Stimulated activated CD8-positive, alpha-beta memory T cell treated with anti-CD3 and anti-CD28 coated beads, Interleukin-15, amount 100 ng/mL, for 1 hour (primary cell): ENCODE data around the gene ZBP1.

Experiments
- DNase-seq: peaks from one replicate; pipeline ENCODE4 v3.0.0-alpha.2; 2020; ENCODE audit warnings: low read depth

The ZBP1 gene

DNA sequence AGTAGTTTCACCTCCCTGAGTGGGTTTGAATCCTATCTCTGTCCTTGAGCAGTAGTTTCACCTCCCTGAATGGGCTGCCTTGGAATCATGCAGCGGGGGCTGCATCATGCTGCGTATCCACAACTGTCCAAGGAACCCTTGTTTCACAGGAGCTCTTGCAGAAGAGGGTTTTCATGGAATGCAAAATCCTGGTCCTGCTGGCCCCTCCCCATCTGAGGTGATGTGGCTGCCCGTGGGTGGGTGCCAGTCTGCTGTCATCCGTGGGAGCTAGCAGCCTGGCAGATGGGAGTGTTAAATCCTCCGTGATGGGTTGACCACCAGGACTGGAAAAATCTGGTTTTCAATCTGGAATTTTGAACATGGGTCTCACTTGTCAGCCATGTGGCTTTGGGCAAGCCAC is 21.7 kb downstream of the ZBP1 start:
- DNase-seq = no peak

DNA sequence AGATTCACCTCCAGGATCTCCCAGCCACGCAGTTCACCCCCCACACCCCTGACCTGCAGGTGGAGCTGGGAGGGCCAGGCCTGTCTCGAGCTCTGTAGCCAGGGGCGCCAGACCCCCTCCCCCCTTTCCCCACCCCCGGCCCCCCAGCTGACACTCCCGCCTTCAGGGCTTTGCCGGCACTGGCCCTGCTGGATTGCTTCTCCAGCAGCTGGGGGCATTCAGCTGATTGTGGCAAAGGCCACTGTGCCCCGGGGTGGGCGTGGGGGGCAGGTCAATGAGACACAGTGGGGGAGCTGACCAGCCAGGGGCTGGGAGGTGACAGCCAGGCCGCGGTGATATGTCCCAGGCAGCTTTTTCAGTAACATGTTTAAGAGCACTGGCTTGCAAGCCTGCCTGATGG is 22.2 kb downstream of the ZBP1 start:
- DNase-seq = no peak

DNA sequence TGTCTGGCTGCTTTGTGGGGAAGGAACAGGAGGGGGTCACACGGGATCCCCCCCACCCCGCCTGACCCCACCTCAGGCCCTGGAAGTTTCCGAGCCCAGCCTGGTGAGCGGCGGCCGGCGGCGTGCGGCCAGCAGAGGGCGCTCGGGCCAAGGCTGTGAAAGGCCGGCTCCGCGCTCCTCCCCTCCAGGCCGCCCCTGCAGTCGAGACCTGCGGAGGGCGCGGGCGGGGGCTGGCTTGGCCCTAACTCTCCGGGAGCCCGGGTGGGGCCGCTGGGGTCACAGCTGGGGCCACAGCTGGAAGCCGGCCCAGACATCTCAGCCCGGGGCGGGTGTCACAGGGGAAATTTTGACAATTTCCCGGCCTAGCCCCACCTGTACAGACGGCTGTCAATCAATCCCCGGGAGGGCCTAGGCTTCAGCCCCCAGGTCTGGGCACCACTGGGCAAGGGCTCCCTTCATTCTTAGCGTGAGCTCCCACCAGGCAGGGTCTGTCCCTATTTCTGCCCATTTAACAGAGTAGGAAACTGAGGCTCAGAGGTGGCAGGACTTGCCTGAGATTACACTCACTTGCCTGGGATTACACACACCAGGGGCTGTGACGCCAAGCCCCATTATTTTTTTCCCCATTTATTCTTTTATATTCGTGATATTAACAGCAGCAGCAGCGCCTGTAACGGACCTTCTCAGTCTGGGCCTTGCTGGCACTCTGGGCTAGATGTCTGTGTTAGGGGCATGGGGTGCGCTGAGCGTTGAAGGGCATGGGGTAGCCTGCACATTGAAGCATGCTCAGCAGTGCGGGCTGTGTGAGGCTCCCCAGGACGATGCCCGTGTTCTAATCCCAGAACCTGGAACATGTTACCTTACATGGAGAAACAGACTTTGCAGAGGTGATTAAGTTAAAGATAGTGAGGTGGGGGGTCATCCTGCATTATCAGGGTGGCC is 23.0 kb downstream of the ZBP1 start:
- peak; percentile 52 for DNase-seq

DNA sequence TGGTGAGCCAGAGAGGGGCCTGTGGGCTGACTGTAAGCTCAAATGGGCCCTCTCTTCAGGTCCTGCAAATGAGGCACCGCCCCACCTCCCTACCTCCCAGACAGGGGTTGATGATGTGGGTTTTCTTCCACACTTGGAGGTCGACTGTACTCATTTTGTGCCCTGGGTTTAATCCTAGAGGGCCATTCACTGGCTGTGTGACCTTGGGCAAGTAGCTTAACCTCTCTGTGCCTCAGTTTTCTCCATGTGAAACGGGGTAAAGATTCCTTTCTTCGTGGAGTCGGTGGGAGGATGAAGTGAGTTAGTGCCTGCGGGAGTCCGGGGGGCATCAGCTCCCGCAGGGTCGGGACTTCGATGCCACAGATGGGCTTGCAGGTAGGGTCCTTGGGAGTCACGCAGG is 23.9 kb downstream of the ZBP1 start:
- DNase-seq = no peak

DNA sequence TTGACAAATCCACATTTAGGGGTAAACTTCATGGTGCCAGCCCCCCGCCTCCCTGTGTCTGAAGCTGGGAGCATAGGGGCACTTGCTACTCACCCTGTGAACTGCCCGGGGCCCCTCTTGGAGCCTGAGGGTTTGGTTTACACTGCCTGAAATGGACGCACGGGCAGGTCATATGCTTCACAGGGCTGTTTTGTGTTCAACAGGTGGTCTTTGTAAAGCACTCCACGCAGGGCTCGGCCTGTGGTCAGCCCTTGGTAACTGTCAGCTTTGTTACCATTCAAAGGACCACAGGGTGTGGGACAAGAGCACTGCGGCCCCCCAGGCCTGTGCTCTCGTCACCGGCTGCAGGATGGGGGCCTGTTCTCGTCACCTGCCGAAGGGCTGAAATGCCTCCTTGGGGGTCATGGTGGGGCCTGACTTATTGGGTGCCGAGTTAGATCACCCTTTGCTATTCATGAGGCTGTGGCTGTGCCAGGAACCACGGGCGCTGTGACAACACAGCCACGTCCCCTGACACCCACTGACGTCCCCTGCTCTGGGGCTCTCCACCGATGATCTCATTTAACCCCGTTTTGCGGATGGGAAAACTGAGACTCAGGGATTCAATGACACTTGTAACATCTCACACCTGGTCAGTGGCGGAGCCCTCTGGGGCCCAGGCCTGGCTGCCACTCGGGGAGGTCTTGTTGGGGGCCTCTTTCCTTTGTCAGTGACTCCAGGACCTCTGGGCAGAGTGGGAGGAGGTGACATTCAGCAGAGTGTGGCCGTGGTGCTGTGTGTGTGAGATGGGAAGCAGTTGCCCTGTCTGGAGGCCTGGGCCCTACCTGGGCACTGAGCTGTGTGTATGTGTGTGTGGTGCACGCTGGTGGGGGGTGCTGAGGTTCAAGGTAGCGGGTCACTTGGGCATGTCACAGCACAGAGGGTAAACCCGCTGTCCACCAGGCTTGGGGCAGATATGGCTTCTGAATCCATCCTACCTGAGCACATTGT is 24.9 kb downstream of the ZBP1 start:
- no peak for DNase-seq

DNA sequence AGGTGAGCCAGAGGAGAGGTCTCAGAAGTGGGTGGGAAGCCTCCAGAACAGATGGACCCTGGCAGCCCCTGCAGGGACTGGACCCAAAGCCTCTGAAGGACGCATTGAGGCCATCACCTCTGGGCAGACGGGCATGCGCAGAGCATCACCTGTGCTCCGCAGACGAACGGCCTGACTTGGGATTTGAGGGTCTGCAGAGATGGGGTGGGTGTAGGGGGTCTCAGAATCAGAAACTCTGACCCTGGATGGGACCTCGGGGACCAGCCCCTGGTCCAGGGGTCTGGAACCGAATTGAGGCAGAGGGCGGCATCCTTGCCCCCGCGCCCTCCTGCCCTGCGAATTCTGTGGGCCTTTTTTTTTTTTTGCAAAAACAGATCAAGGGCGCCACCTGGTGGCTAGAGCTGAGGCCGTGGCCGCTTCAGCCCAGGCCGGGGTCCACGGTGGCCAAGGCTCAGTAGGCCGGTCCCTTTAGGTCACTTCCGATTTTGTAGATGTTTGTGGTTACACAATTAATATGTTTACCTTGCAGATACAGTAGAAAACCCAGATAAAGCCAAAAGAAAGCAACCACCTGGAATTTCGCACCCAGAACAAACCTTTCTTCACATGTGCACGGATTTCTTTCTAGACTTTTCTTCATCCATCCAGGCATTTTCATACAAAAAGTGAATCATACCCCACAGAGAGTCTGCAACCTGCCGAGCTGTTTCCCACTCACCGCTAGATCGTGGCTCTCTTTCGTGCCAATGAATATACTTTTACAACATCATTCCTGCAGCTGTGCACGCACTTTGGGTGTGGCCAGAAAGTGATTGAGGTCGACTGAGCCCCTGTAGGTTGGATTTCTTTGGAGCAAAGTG is 25.9 kb downstream of the ZBP1 start:
- peak; percentile 34 for DNase-seq

DNA sequence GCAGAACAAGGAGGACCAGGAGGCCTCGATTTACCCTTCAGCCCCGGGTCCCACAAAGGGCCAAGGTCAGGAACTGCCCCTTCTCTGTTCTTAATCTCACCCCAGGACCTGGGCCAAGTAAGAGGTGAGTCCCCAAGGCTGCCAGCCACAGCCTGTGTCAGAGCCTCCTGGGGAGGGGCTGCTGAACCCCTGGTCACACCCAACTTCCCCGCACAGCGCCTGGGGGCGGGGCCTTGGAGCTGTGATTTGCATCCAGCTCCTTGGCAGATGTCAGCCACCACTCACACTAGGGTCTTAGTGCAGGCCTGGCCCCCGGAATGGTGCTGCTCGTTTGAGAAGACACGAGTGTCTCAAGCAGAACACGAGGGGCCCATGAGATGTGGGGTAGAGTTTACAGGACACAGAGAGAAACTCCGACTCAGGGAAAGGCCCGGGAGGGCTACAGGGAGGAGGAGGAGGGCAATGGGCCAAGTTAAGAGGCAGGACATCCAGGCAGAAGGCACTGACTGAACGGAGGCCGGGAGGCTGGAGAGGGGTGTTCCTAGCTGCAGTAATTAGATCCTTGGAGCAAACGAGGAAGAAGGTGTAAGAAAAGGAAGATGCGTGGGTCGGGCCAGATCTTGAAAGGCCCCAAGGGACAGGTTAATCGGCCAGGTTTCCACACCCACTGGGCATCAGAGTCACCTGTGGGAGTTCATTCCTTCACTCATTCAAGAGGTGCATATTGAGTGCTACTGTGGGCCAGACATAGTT is 26.9 kb downstream of the ZBP1 start:
- no peak for DNase-seq

DNA sequence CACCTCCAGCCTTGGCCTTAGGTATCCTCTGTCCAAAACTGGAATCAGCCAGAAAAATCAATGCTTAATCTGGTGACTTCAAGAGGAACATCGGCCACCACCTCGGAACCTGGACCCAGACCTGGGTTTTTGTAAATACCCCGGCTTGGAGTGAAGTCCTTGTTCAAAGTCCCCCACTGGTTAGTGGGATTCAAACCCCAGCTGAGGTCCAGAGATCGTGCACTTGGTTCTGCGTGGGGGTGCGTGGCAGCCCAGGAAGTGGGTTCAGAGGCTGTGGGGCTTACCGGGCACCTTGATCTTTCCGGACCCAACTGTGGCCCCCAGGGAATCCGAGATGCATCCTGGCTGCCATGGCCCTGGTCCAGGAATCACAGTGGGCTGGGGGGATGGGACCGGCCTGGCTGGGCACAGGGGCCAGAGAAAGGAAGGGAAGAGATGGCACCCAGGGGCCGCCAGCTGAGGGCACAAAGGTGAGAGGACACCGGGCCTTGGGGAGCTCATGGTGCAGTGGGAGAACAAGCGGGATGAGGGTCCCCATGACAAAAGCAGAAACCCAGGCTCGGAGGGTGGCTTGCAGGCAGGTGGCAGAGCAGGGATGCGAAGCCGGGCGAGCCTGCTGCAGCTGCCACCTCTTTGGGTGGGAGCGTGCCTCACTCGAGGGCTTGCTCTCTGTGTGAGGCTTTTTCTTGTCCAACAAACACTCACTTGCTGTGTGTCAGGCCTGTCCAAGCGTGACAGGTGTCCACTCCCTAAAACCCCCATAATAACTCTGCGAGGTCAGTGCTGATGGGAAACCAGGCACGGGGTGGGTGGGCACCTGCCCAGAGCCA is 27.7 kb downstream of the ZBP1 start:
- DNase-seq = no peak

DNA sequence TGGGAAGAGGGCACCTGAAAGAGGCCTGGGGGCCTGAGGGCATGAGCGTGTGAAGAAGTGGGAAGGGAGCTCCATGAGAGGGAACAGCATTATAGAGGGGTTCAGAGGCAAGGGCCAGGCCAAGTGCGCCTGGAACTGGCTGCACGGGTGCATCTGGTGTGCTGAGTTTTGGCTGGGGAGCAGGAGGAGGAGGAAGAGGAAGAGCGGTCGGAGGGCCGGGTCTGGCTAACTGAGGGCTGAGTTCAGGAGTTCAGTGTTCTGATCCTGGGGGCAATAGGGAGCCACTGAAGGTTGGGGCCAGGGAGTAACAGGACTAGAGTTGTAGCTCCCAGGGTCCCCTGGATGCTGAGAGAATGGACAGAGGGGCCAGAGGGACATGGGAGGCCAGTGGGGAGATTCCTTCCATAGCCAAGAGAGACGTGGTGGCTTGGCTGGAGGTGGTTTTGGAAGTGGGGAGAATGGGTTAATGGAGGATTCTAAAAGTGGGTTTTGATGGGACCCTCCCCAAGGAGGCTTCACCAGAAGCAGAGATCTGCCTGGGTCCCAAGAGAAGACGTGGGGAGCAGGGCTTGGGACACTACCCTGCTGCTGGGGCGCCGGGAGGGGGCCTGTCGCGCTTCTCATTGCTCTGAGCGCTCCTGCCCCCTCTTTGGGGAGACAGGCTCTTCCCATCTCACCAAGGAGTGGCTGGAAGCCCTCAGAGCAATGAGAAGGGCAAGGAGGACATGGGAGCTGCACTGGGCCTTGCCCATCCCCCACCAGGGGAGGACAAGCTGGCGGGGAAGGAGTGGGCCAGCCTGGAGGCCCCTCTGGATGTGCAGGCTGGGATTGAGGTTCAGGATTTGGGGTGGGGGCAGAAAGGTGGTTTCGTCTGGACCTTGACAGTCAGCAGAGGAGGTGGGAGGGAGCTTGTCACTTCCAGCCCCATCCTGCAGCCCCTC is 28.7 kb downstream of the ZBP1 start:
- no peak for DNase-seq

DNA sequence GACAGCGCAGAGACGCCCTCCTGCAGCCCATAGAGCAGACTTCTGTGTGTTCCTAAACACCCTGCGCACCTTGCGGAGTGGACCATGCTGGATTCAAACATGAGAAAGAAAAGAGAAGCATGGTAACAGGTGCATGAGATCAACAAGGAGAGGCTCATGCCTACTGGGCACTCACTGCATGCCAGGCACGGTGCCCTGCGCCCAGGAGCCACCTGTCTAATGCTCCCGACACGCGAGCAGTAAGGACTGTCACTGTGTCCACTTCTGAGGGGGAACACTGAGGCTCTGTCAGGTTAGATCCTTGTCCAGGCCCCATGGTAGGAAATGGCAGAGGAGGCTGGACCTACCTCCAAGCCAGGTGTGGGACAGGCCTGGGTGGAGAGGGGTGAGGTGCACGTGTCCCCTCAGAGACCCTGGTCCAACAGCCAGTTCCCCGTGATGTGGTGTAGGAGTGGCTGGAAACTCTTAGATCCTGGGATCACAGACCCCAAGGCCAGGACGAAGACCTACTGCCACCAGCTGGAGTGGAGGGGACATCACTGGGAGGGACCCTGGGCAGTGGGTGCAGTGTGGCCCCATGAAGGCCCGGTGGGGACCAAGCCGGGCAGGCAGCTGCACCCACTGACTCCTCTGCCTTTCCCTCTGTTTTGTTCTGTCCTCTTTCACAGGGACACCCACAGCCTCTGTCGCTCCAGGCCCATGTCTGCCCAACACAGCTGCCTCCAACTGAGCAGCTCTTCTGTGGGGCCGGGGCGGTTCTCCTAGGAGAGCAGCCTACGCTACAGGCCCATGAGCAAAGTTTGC is 29.5 kb downstream of the ZBP1 start:
- no peak for DNase-seq

DNA sequence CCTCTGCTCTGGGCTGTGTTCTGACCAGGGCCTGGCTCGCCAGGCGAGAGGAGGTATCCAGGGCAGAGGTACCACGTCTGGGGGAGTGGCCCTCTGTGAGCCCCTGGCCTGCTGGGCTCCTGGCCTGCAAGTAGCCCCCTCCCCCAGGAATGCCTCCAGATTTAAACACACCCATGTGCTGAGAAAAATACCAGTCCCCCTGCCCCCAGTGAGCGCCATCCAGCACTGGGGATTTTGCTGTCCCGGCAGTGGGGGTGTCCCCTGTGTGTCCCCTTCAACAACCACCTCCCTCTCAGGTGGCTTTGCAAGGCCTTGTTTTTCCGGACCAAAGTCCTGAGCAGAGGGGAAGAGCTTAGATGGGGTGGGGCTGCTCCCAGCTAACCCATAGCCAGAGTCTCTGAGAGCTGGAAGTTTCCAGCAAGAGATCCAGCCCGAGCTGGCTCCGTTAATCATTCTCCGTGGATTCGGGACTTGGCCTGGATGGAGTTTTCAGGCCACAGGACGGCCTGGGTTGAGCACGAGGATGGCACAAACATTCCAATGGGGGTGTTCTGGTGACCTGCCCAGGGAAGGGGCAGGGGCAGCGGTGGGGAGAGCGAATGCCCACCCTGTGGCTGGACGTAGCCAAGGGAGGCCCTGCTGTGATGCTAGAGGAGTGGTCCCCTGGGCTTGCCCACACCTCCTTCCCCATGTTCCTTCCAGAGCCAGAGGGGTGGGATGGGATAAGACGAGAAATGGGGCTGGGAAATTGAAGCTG is 30.3 kb downstream of the ZBP1 start:
- DNase-seq = no peak

DNA sequence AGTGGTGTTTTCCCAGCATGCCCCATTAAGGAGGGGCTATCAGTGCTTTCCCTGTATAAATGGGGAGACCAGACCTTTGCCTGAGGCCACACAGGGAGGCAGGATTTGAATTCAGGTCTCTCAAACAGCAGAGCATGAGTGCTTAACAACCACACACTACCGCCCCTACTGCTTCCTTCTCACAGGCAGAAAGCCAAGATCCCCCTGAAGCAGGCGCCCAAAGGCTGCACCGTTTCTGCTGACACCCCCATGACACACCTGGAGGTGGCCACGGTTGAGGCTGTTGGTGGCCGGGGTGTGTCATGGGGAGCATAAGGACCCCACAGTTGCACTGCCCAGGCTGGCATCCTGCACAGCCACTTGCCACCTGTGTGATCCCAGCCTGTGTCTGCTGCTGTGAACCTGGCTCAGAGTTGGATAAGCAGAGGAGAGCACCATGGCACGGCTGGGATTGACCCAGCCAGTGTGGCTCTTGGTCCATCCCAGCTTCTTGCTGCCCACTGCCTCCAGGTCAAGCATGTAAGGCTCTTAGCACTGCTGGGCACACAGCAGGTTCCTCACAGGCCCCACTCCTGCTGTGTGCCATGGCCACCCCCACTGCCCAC is 31.0 kb downstream of the ZBP1 start:
- DNase-seq = no peak

DNA sequence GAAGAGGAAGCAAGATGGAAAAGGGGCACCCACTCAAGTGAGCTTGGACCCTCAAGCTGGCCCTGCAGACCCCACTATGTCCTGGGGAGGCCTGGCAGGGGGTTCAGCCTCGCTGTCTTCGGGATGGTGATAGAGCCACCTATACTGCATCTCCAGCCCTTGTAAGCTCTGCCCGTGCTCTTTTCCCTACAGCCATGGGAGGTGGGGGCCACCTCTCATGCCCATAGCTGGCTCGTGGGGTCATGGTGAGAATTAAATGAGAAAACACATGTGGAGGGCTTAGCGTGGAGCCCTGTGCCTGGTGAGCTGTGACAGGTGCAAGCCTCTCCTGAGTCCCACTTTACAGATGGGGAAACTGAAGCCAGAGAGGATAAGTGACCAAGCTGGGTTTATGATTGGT is 31.6 kb downstream of the ZBP1 start:
- no peak for DNase-seq

DNA sequence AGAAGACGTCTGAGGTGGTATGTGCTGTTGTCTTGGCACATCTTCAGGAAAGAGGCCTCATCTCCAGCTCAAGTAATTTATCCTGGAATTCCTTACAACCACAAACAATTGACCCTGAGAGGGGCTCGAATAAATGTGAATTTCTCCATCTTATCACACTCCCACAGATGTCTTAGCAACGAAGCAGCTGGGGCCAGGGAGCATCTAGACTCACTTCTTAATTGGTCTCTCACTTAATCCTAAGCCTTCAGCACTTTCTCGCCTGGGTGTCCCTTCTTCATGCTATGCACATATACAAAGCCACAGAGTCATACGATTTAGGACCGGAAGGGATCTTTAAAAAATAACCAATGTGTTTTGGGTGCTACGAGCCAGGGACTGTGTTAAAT is 32.2 kb downstream of the ZBP1 start:
- DNase-seq = no peak

DNA sequence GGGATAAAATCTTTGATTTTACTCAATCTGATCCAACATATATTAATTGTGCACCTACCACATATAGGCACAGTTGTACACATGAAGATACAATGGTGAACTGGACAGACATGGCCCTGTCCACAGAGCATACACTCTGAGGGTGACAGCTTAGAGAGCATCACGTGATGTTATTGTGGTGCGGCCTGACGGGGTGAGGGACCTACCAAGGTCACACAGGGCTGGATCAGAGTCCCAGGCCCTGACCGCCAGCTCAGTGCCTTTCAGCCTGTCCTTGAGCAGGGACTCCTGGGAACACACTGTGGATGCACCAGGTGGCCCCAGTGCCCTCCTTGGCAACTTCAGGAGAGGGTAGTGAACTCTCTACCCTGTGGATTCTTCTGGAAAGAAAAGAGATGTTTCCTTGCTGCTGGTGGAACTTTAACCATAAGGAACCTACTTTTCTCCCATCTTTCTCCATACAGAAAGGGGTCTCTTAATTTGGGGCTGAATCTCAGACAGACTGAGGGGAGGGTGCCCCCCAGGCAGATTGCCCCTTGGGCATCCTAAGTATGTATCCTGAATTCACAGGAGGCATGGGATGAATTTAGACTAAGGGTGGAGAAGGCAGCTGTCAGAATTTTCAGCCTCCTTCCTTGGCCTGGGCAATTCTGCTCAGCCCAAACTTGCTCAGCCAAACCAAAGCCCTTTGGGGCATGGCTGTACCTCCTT is 32.8 kb downstream of the ZBP1 start:
- DNase-seq = no peak

DNA sequence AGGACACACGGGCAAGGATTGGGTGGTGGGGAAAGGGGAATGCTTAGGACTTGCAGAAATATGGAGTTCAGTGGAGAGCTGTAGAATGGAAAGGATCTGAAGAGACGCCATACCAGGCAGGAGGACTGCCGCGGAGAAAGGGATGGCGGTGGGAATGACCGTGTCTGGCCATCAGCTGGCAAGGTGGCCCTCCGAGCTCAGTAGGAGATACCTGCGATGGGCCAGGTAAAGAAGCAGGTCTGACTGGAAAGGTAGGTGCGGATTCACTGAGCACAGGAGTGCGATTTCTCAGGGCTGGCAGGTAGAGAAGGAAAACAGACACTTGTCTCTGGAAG is 33.3 kb downstream of the ZBP1 start:
- no peak for DNase-seq

DNA sequence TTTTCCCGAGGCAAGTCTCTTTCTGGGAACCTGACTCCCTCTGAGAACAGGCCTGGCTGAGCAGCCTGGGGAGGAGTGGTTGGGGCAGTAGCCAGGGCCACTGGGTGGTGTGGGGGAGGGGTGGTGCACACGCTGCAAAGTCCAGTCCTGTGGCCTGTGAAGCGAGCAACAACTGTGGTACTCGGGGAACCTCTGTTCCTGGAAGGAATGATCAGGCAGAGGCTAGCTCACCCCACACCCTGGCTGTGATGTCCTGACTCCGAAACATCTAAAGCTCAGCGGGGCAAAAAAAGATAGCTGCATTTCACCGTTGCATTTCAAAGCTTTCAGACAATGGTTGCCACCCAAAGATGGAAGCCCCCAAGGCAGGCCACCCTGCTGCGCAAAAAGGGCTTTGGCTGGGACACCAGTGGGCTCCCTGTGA is 33.8 kb downstream of the ZBP1 start:
- DNase-seq = no peak
